ENCODE measurements around the gene GULP1.

Gene GULP1

DNA sequence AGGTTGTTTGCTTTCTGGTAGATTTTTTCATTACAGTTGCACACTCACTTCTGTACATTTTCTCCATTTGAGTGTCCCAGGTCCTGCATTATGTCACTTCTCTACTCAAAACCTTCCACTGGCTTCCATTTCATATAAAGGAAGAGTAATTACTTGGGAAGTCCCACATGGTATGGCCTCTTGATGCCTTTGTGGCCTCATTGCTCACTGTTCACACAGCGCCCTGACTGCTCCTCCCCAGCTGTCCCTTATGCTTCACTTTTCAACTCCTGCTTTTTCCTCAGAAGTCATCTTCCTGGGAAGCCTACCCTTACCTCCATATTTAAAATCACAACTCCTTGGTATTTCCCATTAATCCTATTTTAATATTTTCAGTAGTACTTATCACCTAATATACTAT lies 24.7 kb downstream of the GULP1 start:
- no peak overlapping the region for H3K9ac ChIP-seq (ENCODE audit: low read length)
- no peaks in the 10 kb centered on the region for H3K9me3 ChIP-seq (ENCODE audit: control insufficient read depth, low read length)
- H3K4me3 ChIP-seq (ENCODE audit: low read length): no peak overlapping the region
- H3K36me3 ChIP-seq (ENCODE audit: control insufficient read depth, insufficient read depth, low read length): no peaks in the 10 kb centered on the region
- H3K4me1 ChIP-seq (ENCODE audit: control insufficient read depth, insufficient read depth, low read length): no peaks in the 10 kb centered on the region
- H3K27me3 ChIP-seq (ENCODE audit: control insufficient read depth, insufficient read depth, low read length): no peaks in the 10 kb centered on the region

DNA sequence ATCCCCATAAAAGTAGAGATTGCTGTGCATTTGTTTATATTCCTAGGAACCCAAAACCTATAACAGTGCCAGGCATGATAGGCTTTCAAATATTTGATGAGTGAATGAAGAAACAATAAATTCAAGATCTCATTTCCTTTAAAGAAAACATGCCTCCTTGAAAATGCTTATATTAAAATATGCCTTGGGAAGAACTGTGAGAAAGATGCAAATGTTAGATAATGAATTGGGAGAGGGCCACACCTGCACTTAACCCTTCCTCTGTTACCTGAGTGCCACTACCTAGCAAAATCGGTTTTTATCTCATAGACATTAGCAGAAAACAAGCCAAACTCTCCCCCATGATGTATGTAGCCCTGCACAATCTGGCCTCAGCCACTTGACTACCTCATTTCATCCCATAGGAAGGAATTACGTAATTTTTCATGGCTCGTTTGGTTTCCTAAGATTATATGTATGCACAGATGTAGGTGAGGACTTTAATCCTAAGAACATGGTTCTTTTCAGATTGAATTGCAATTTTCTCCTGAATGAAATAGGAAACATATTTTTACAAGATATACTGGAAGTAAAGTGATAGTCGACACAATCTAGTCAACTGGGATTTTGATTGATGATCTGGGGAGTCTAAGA lies 25.2 kb downstream of the GULP1 start:
- Histone ChIP-seq H3K27me3 (ENCODE audit: control insufficient read depth, insufficient read depth, low read length) (no peaks in the 10 kb centered on the region), H3K4me1 (ENCODE audit: control insufficient read depth, insufficient read depth, low read length) (no peaks in the 10 kb centered on the region), H3K4me3 (ENCODE audit: low read length) (no peak overlapping the region), H3K9me3 (ENCODE audit: control insufficient read depth, low read length) (no peaks in the 10 kb centered on the region), H3K9ac (ENCODE audit: low read length) (no peak overlapping the region), H3K36me3 (ENCODE audit: control insufficient read depth, insufficient read depth, low read length) (no peaks in the 10 kb centered on the region)

GRCh38 chr2:188318161-188318749 lies 26.6 kb downstream of the GULP1 start:
- peaks cover 8% of the 10 kb centered on the region for H3K4me1 ChIP-seq (ENCODE audit: control insufficient read depth, insufficient read depth, low read length)
- no peak overlapping the region for H3K4me3 ChIP-seq (ENCODE audit: low read length)
- H3K36me3 ChIP-seq (ENCODE audit: control insufficient read depth, insufficient read depth, low read length): no peaks in the 10 kb centered on the region
- H3K27me3 ChIP-seq (ENCODE audit: control insufficient read depth, insufficient read depth, low read length): no peaks in the 10 kb centered on the region
- H3K9me3 ChIP-seq (ENCODE audit: control insufficient read depth, low read length): no peaks in the 10 kb centered on the region
- no peak overlapping the region for H3K9ac ChIP-seq (ENCODE audit: low read length)

GRCh38 chr2:188319838-188320237 lies 28.2 kb downstream of the GULP1 start:
- Histone ChIP-seq H3K9me3 (ENCODE audit: control insufficient read depth, low read length) (no peaks in the 10 kb centered on the region), H3K9ac (ENCODE audit: low read length) (no peak overlapping the region), H3K36me3 (ENCODE audit: control insufficient read depth, insufficient read depth, low read length) (no peaks in the 10 kb centered on the region), H3K4me3 (ENCODE audit: low read length) (no peak overlapping the region), H3K27me3 (ENCODE audit: control insufficient read depth, insufficient read depth, low read length) (no peaks in the 10 kb centered on the region), H3K4me1 (ENCODE audit: control insufficient read depth, insufficient read depth, low read length) (peaks cover 8% of the 10 kb centered on the region)

DNA sequence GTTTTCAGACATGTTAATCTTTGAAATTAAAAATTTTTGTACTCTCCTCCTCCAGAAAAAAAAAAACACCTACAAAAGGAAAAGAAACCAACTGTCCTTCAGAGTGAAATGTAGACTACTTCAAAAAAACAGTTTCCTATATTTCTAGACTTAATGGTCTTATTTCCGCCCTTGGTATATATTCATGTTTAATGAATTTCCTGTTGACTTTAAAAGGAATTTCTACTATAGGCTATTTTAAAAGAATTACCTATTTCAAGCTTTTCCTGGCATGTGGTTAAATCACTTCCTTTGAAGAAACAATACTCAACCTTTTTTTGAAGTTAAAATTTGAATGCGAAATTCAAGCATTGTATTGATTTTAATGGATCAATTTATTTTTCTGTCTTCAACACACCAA lies 29.2 kb downstream of the GULP1 start:
- no peak overlapping the region for H3K9ac ChIP-seq (ENCODE audit: low read length)
- no peaks in the 10 kb centered on the region for H3K9me3 ChIP-seq (ENCODE audit: control insufficient read depth, low read length)
- no peak overlapping the region for H3K4me3 ChIP-seq (ENCODE audit: low read length)
- no peaks in the 10 kb centered on the region for H3K27me3 ChIP-seq (ENCODE audit: control insufficient read depth, insufficient read depth, low read length)
- H3K36me3 ChIP-seq (ENCODE audit: control insufficient read depth, insufficient read depth, low read length): no peaks in the 10 kb centered on the region
- peaks cover 8% of the 10 kb centered on the region for H3K4me1 ChIP-seq (ENCODE audit: control insufficient read depth, insufficient read depth, low read length)

DNA sequence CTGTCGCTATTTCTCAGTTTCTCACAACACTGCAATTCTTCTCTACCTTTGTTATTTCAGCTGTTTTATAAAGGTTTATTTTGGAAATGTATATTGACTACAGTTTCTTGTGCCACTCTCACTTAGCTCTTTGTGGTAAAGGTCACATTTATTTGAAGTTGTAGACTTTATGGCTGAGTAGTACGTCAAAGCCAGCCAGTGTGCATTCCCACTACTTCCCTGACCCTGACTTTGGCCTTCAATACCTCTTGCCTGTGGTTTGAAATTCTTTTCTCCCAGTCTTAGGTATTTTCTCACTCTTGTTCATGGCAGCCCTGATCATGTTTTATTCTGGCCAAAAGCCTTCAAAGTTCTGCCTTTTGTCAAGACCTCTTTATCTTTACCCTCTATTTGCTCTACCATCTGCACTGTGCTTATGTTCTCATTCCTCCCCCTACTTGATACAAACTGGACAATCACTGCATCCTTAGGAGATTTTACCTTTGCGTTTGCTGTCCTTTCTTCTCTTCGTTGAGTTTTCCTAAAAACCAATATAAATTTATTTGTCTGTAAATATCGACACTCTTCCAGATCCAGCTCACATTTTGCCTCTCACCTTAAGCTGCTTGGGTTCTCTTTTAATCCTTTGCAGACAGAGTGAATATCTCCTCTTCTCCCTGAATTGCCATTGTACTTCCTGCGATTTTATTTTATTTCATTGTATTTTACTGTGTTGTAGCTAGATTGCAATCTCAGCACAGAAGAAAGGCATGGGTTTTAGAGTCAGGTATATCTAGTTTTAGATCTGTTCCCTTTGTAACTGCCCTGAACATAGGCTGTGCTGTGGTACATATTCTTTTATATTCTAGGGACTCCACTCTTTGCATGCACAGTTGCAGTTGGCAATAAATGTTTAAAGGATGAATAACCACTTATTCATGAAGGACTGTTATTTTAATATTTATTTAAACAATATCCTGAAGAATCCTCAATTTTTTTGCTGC lies 31.2 kb downstream of the GULP1 start:
- Histone ChIP-seq H3K9ac (ENCODE audit: low read length) (no peak overlapping the region), H3K4me3 (ENCODE audit: low read length) (no peak overlapping the region), H3K4me1 (ENCODE audit: control insufficient read depth, insufficient read depth, low read length) (peaks cover 14% of the 10 kb centered on the region), H3K27me3 (ENCODE audit: control insufficient read depth, insufficient read depth, low read length) (no peaks in the 10 kb centered on the region), H3K9me3 (ENCODE audit: control insufficient read depth, low read length) (no peaks in the 10 kb centered on the region), H3K36me3 (ENCODE audit: control insufficient read depth, insufficient read depth, low read length) (no peaks in the 10 kb centered on the region)

DNA sequence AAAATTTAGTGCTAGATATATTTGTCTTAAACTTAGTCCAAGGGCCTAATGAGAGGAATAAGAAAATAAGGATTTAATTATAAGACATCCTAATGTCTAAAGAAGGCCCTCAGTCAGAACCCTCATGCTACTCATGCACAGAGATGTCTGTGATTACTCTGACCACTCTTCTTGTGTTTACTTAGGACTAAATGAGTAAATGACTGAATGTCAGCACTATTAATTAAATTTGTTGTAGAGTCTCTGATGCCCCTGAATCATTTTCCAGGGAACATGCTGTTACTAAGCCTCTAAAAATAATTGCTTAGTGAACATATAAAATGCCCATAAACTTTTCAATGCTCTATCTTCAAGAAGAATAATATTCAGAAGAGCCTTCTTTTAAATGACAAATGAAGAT lies 32.4 kb downstream of the GULP1 start:
- Histone ChIP-seq H3K9me3 (ENCODE audit: control insufficient read depth, low read length) (no peaks in the 10 kb centered on the region), H3K9ac (ENCODE audit: low read length) (no peak overlapping the region), H3K4me3 (ENCODE audit: low read length) (no peak overlapping the region), H3K36me3 (ENCODE audit: control insufficient read depth, insufficient read depth, low read length) (no peaks in the 10 kb centered on the region), H3K27me3 (ENCODE audit: control insufficient read depth, insufficient read depth, low read length) (no peaks in the 10 kb centered on the region), H3K4me1 (ENCODE audit: control insufficient read depth, insufficient read depth, low read length) (peaks cover 14% of the 10 kb centered on the region)

DNA sequence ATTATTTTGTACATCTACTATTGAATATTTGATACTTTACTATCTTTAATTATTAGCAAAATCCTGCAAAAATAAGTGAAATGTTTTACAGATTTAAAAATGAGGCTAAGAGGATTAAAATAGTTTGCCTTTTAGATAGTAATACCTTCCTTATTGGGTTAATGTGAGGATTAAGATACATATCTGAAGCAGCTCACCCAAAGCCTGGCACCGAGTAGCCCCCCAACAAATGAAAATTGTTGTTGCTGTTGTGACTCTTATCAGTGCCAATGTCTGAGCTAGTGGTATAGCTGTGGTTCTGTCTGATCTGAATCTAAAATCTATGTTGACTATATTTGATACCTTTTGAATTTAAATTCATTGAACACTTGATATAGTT lies 34.6 kb downstream of the GULP1 start:
- no peak overlapping the region for H3K9ac ChIP-seq (ENCODE audit: low read length)
- no peaks in the 10 kb centered on the region for H3K36me3 ChIP-seq (ENCODE audit: control insufficient read depth, insufficient read depth, low read length)
- H3K4me3 ChIP-seq (ENCODE audit: low read length): no peak overlapping the region
- H3K27me3 ChIP-seq (ENCODE audit: control insufficient read depth, insufficient read depth, low read length): no peaks in the 10 kb centered on the region
- no peaks in the 10 kb centered on the region for H3K9me3 ChIP-seq (ENCODE audit: control insufficient read depth, low read length)
- peaks cover 14% of the 10 kb centered on the region for H3K4me1 ChIP-seq (ENCODE audit: control insufficient read depth, insufficient read depth, low read length)

DNA sequence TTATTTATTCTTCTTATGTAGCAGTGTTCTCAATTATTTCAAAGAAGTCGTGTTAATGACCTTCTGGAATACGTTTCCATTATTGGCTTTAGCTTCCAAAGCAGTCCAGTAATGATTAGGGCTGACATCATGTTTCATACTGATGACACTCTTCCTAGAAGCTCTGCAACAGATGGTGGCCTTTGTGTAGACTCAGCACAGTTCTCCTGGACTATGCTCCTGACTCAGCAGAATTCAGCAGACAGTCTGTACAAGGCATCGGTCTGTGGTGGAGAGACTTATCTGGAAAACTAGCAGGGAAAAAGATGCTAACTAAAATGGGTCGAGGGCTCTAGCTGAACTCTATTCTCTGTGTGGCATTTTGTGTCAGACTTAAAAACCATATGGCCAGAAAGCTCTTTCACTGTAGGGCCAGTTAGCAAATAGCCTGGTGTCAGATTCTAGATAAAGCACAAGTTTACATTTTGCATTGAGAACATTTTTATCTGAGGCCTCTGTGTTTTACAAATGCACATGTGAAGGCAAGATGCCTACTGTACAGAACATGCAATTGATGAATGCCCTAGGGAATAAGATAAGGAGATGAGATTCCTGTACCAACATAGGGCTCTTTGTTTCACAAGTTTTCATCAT lies 35.1 kb downstream of the GULP1 start:
- Histone ChIP-seq H3K4me3 (ENCODE audit: low read length) (no peak overlapping the region), H3K27me3 (ENCODE audit: control insufficient read depth, insufficient read depth, low read length) (no peaks in the 10 kb centered on the region), H3K36me3 (ENCODE audit: control insufficient read depth, insufficient read depth, low read length) (no peaks in the 10 kb centered on the region), H3K9me3 (ENCODE audit: control insufficient read depth, low read length) (no peaks in the 10 kb centered on the region), H3K4me1 (ENCODE audit: control insufficient read depth, insufficient read depth, low read length) (peaks cover 14% of the 10 kb centered on the region), H3K9ac (ENCODE audit: low read length) (no peak overlapping the region)

GRCh38 chr2:188327518-188328213 lies 36.0 kb downstream of the GULP1 start:
- H3K36me3 ChIP-seq (ENCODE audit: control insufficient read depth, insufficient read depth, low read length): no peaks in the 10 kb centered on the region
- H3K27me3 ChIP-seq (ENCODE audit: control insufficient read depth, insufficient read depth, low read length): no peaks in the 10 kb centered on the region
- H3K4me1 ChIP-seq (ENCODE audit: control insufficient read depth, insufficient read depth, low read length): peaks cover 10% of the 10 kb centered on the region
- no peak overlapping the region for H3K4me3 ChIP-seq (ENCODE audit: low read length)
- H3K9ac ChIP-seq (ENCODE audit: low read length): no peak overlapping the region
- no peaks in the 10 kb centered on the region for H3K9me3 ChIP-seq (ENCODE audit: control insufficient read depth, low read length)

DNA sequence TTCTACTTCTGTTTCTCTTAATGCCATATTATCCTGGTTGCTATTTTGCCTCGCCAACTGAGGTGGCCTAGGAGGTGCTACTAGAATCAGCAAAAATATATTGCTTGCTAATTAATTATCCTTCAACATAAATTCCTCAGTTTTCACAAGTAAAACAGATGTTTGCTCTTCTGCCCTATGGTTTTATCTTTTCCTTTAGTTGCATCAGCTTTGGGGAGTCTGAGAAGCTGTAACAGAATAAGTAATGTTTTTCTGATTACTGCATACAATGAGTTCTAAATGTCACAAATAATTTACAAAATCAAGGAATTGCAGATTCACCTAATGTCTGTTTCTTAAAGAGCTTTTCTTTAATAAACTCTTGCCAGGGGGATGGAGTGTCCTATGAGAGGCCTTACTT lies 36.7 kb downstream of the GULP1 start:
- H3K27me3 ChIP-seq (ENCODE audit: control insufficient read depth, insufficient read depth, low read length): no peaks in the 10 kb centered on the region
- H3K9ac ChIP-seq (ENCODE audit: low read length): no peak overlapping the region
- no peaks in the 10 kb centered on the region for H3K9me3 ChIP-seq (ENCODE audit: control insufficient read depth, low read length)
- H3K4me3 ChIP-seq (ENCODE audit: low read length): no peak overlapping the region
- H3K36me3 ChIP-seq (ENCODE audit: control insufficient read depth, insufficient read depth, low read length): no peaks in the 10 kb centered on the region
- H3K4me1 ChIP-seq (ENCODE audit: control insufficient read depth, insufficient read depth, low read length): peaks cover 12% of the 10 kb centered on the region

Data from mucosa of stomach (tissue), 1 donor.